GM13977 (cell line): Measurements from ENCODE around the gene FAM50A.
"Not testable (repeated sequence)": the region's sequence is repeated elsewhere in the genome, so short reads cannot be mapped to it uniquely, and the experiment has no call there.

Experiments
- DNase-seq: peaks from one replicate; pipeline ENCODE4 v3.0.0; 2012; ENCODE audit warnings: low spot score
- CTCF ChIP-seq: IDR thresholded peaks from 2 replicates; pipeline ENCODE4 v1.5.1; 2012; ENCODE audit warnings: mild to moderate bottlenecking, control low read depth; ENCODE audit not compliant: insufficient read depth; ENCODE audit errors: extremely low read depth, missing control alignments
- in situ Hi-C: fragments of 300-500 bp; cut with MboI; formaldehyde crosslinking; loops from one replicate; pipeline ENCODE4 v1.12.0; 2022; ENCODE audit warnings: low sequenced_read_pairs, low pct_unique_long_range_greater_than_20kb, mixed read lengths, inconsistent platforms; ENCODE audit not compliant: unreplicated experiment

FAM50A gene, protein sequence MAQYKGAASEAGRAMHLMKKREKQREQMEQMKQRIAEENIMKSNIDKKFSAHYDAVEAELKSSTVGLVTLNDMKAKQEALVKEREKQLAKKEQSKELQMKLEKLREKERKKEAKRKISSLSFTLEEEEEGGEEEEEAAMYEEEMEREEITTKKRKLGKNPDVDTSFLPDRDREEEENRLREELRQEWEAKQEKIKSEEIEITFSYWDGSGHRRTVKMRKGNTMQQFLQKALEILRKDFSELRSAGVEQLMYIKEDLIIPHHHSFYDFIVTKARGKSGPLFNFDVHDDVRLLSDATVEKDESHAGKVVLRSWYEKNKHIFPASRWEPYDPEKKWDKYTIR

GRCh38 chrX:154443992-154444754 lies at the start of gene FAM50A:
FAM50A (plus strand) TSS chrX:154444141; CDS start chrX:154444236, 95 bp downstream.
- no peak for TF ChIP-seq CTCF
- peak; percentile 93 for DNase-seq
- in situ Hi-C loops = no loop called here

GRCh38 chrX:154396363-154396762 lies 47.6 kb upstream of the FAM50A start:
- in situ Hi-C loops, DNase-seq: not testable (repeated sequence)

- DNase-seq = peak; percentile 67
- no peak for TF ChIP-seq CTCF
- in situ Hi-C loops = no loop called here
These were observed 46.7 kb upstream of the FAM50A start for GRCh38 chrX:154396973-154397887.

- in situ Hi-C loops = no loop called here
- TF ChIP-seq CTCF = no peak
- DNase-seq = peak; percentile 95
These were observed 45.9 kb upstream of the FAM50A start, which contains the start of gene RPL10 for GRCh38 chrX:154397888-154398667. RPL10 (plus strand) TSS chrX:154398377; CDS start chrX:154398520, 143 bp downstream.

- TF ChIP-seq CTCF = peak; percentile 77
- in situ Hi-C loops = no loop called here
- DNase-seq = peak; percentile 59
These were observed 45.0 kb upstream of the FAM50A start for GRCh38 chrX:154398668-154399526.
